B cell (primary cell): Measurements from ENCODE around the gene CAMK2B. TPM values are rescaled to one million over a fixed set of nuclear protein-coding genes. Genes with fewer than 3 reads are reported as not detected.

Experiments used
- ATAC-seq: fragments of 200-7000 bp; cut with Tn5 transposase; one replicate; pipeline ENCODE4 v1.10.0; 2021; ENCODE audit warnings: low read depth, mild to moderate bottlenecking, moderate number of reproducible peaks, moderate library complexity
- CTCF ChIA-PET: fragments of 350-600 bp; sonication (Branson Sonifier 250); formaldehyde crosslinking; loops from one replicate; lab custom pipeline; 2021; ENCODE audit warnings: antibody characterized with exemption, inconsistent platforms; lab: Charles Lee
- POLR2A ChIA-PET: fragments of 350-600 bp; sonication (Branson Sonifier 250); formaldehyde crosslinking; loops from one replicate; lab custom pipeline; 2021; ENCODE audit warnings: antibody characterized with exemption; lab: Charles Lee
- DNase-seq: peaks from one replicate; pipeline ENCODE4 v3.0.0; 2013
- H2AFZ ChIP-seq: 2 replicates; pipeline ENCODE4 v1.6.1; 2012; ENCODE audit warnings: mild to moderate bottlenecking, low read depth, low read length; ENCODE audit not compliant: insufficient read depth, poor library complexity, severe bottlenecking
- H3K27ac ChIP-seq, 2 donors: 1 replicate in 1 of 2; 2 replicates in 1 of 2; pipeline ENCODE4 v1.5.1; 2012 to 2013; ENCODE audit warnings: low read length in 2 of 2, mild to moderate bottlenecking in 2 of 2, moderate library complexity in 1 of 2
- H3K27me3 ChIP-seq, 4 experiments: fragments of 200-600 bp in 1 of 4; sonication (generic) in 1 of 4; replicated peaks in 1 of 4; 1 replicate in 2 of 4; 2 replicates in 2 of 4; pipeline versions ENCODE4 v1.6.1 to v1.7.0; 2013 to 2016; ENCODE audit warnings: low read length in 3 of 4, mild to moderate bottlenecking in 2 of 4, mixed read lengths in 1 of 4, moderate library complexity in 1 of 4; ENCODE audit not compliant: insufficient read depth in 4 of 4, control insufficient read depth in 3 of 4; ENCODE audit errors: control extremely low read depth in 1 of 4
- H3K36me3 ChIP-seq, 2 experiments: replicated peaks in 1 of 2; 1 replicate in 1 of 2; 2 replicates in 1 of 2; pipeline versions ENCODE4 v1.6.1 to v1.7.1; 2013; ENCODE audit warnings: low read length in 1 of 2; ENCODE audit not compliant: insufficient read depth in 2 of 2, control insufficient read depth in 1 of 2; ENCODE audit errors: control extremely low read depth in 1 of 2, extremely low read depth in 1 of 2
- H3K4me1 ChIP-seq, 2 donors: fragments of 200-600 bp in 1 of 2; sonication (generic) in 1 of 2; 1 replicate in 1 of 2; 2 replicates in 1 of 2; pipeline versions ENCODE4 v1.5.1 to v1.6.1; 2013 to 2017; ENCODE audit warnings: low read length in 2 of 2; ENCODE audit not compliant: control insufficient read depth in 2 of 2, insufficient read depth in 2 of 2
- H3K4me2 ChIP-seq: replicated peaks from 2 replicates; pipeline ENCODE3; 2012; ENCODE audit warnings: mild to moderate bottlenecking, low read depth, low read length; ENCODE audit not compliant: poor library complexity, severe bottlenecking
- H3K4me3 ChIP-seq, 5 experiments: fragments of 200-600 bp in 1 of 5; sonication (generic) in 1 of 5; 1 replicate in 3 of 5; 2 replicates in 2 of 5; pipeline versions ENCODE4 v1.5.1 to v1.7.0; 2011 to 2016; ENCODE audit warnings: low read length in 4 of 5, mild to moderate bottlenecking in 4 of 5, low read depth in 2 of 5, control low read depth in 1 of 5, moderate library complexity in 1 of 5; ENCODE audit not compliant: insufficient read depth in 1 of 5; ENCODE audit errors: control extremely low read depth in 1 of 5, extremely low read depth in 1 of 5
- H3K79me2 ChIP-seq: fragments of 200-600 bp; sonication (generic); one replicate; pipeline ENCODE4 v1.6.0; 2016; ENCODE audit warnings: low read length; ENCODE audit not compliant: control insufficient read depth, insufficient read depth
- H3K9ac ChIP-seq: fragments of 200-600 bp; sonication (generic); 2 replicates; pipeline ENCODE4 v1.6.1; 2017; ENCODE audit warnings: mild to moderate bottlenecking, low read length, moderate library complexity
- H3K9me3 ChIP-seq, 3 donors: one replicate each; pipeline versions ENCODE4 v1.6.1 to v1.7.1; 2013; ENCODE audit warnings: low read length in 2 of 3; ENCODE audit not compliant: control insufficient read depth in 2 of 3, insufficient read depth in 1 of 3; ENCODE audit errors: control extremely low read depth in 1 of 3
- H4K20me1 ChIP-seq: 2 replicates; pipeline ENCODE4 v1.6.0; 2012; ENCODE audit warnings: mild to moderate bottlenecking, low read length; ENCODE audit not compliant: insufficient read depth, control insufficient read depth, poor library complexity, severe bottlenecking
- H3K27ac Mint-ChIP-seq: one replicate; pipeline ENCODE4 v1.8.0; 2021; ENCODE audit warnings: mixed read lengths
- H3K27me3 Mint-ChIP-seq: one replicate; pipeline ENCODE4 v1.8.0; 2021; ENCODE audit warnings: mixed read lengths
- H3K4me1 Mint-ChIP-seq: one replicate; pipeline ENCODE4 v1.8.0; 2021; ENCODE audit warnings: mixed read lengths
- H3K4me3 Mint-ChIP-seq: one replicate; pipeline ENCODE4 v1.8.0; 2021; ENCODE audit warnings: mixed read lengths
- H3K9me3 Mint-ChIP-seq: one replicate; pipeline ENCODE4 v1.8.0; 2022; ENCODE audit warnings: mixed read lengths; ENCODE audit not compliant: insufficient read depth
- EZH2 ChIP-seq: IDR thresholded peaks from 2 replicates; pipeline ENCODE4 v1.6.1; 2012; ENCODE audit warnings: borderline replicate concordance, low read depth, mild to moderate bottlenecking, moderate library complexity, low read length; ENCODE audit not compliant: insufficient read depth, poor library complexity, severe bottlenecking
- WGBS: methylation state at CpG from one replicate; pipeline ENCODE4 v1.1.5; 2013; ENCODE audit warnings: missing lambda C conversion rate; ENCODE audit not compliant: insufficient coverage; 5-methylcytosine and 5-hydroxymethylcytosine counted together
- intact Hi-C: fragments of 100-400 bp; cut with micrococcal nuclease; formaldehyde crosslinking; loops from one replicate; pipeline ENCODE4 v1.10.0; 2022
- polyA plus RNA-seq: library from polyadenylated mRNA; depleted of rRNA; stranded (reverse); fragments of >200 nt; gene quantifications from 2 replicates; pipeline ENCODE4 v1.2.3, GENCODE V29; 2012
- total RNA-seq, 2 donors: library from RNA; stranded (reverse); fragments of 120-200 nt in 1 of 2; gene quantifications; 1 replicate in 1 of 2; 2 replicates in 1 of 2; pipeline versions ENCODE4 v1.2.3 to v1.2.4, GENCODE V29; 2013 to 2022
- TF ChIP-seq, protein P1 (sequence below): fragments of 200-600 bp; IDR thresholded peaks from one replicate; pipeline ENCODE4 v1.8.0; 2022; ENCODE audit warnings: antibody characterized with exemption, mild to moderate bottlenecking

Gene CAMK2B
- total and polyA plus RNA-seq, 2 donors (not counting 1 experiment from before 2014, with no cell fraction given) = 0.42 TPM; not detected in 1

DNA sequence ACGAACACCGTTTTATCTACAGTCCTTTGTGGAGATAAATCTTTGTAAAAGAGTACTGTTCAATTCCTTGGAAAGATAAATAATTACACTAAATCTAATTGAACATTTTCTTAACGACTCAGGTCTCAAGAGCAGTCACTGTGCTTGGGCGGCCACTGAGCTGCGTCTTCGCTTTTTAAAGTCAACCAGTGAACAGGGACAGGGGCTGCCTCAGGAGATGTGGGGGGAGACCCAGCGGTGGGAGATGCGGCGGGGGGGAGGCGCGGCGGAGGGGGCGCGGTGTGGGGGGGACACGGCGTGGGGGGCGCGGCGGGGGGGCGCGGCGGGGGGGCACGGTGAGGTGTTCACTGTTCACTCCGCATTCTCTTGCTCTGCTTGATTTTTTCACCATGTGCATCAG lies 39.8 kb downstream of the CAMK2B start:
- Histone ChIP-seq H4K20me1 (no peaks in the 10 kb centered on the region), H3K79me2 (no peaks in the 10 kb centered on the region), H3K27me3 (peaks cover 0 to 4% (median 0%) of the 10 kb centered on the region in 4 experiments), H3K4me1 (peaks cover 0 to 7% of the 10 kb centered on the region in 2 donors), H3K27ac (no peak overlapping the region), H3K9me3 (no peaks in the 10 kb centered on the region), H3K36me3 (no peaks in the 10 kb centered on the region), H3K4me2 (no peak overlapping the region), H3K9ac (no peak overlapping the region), H2AFZ (no peak overlapping the region), H3K4me3 (no peak overlapping the region)
- H3K9me3 Mint-ChIP-seq = no peaks in the 10 kb centered on the region
- H3K4me1 Mint-ChIP-seq = peaks cover 11% of the 10 kb centered on the region
- peaks cover 3% of the 10 kb centered on the region for H3K27me3 Mint-ChIP-seq
- TF ChIP-seq, protein P1, sequence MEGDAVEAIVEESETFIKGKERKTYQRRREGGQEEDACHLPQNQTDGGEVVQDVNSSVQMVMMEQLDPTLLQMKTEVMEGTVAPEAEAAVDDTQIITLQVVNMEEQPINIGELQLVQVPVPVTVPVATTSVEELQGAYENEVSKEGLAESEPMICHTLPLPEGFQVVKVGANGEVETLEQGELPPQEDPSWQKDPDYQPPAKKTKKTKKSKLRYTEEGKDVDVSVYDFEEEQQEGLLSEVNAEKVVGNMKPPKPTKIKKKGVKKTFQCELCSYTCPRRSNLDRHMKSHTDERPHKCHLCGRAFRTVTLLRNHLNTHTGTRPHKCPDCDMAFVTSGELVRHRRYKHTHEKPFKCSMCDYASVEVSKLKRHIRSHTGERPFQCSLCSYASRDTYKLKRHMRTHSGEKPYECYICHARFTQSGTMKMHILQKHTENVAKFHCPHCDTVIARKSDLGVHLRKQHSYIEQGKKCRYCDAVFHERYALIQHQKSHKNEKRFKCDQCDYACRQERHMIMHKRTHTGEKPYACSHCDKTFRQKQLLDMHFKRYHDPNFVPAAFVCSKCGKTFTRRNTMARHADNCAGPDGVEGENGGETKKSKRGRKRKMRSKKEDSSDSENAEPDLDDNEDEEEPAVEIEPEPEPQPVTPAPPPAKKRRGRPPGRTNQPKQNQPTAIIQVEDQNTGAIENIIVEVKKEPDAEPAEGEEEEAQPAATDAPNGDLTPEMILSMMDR = no peak
- no peak for TF ChIP-seq EZH2
- H3K27ac Mint-ChIP-seq = no peak overlapping the region
- ChIA-PET CTCF (no interaction called here), POLR2A (no interaction called here)
- H3K4me3 Mint-ChIP-seq = no peak overlapping the region
- WGBS = no CpG with 5 or more reads among the region's 24 CpGs
- no peak for ATAC-seq
- DNase-seq = no peak
- intact Hi-C loops = no loop called here

DNA sequence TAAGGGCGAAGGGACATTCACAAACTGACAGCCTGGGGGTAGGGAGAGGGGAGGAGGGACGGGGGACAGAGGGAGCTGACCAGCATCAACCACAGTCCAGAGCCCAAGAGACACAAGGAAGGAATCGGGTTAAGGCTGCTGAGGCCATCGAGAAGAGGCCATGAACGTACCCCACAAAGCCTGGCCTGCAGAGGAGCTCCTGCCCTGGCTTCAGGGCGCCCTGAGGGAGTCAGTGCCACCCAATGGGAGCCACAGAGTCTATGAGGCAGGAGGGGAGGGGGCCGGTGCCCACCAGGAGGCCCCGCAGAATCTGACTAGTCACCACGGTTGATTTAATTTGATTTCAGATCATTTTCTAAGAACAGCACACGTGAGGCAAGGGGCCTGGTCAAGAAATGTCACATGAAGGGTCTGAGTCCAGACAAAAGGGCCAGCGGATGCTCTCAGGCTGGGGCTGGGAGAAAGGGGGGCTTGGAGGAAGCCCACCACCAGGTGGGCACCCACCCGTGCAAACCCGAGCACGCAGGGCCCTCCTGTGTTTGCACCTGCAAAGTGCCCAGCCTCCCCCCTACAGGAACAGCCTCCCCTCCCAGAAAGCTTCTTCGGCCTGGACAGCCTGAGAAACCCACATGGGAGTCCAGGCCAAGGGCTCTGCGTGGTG lies 40.4 kb downstream of the CAMK2B start:
- H3K4me3 Mint-ChIP-seq = no peak overlapping the region
- H3K27ac Mint-ChIP-seq = no peak overlapping the region
- Histone ChIP-seq H3K36me3 (no peaks in the 10 kb centered on the region), H3K79me2 (no peaks in the 10 kb centered on the region), H3K27ac (no peak overlapping the region), H3K9ac (no peak overlapping the region), H3K4me3 (no peak overlapping the region), H4K20me1 (no peaks in the 10 kb centered on the region), H3K9me3 (no peaks in the 10 kb centered on the region), H2AFZ (no peak overlapping the region), H3K4me1 (peaks cover 0 to 7% of the 10 kb centered on the region in 2 donors), H3K27me3 (peaks cover 0 to 2% (median 0%) of the 10 kb centered on the region in 4 experiments), H3K4me2 (no peak overlapping the region)
- TF ChIP-seq, protein P1 = no peak
- TF ChIP-seq EZH2 = no peak
- no peak for DNase-seq
- POLR2A ChIA-PET = no interaction called here
- no peak for ATAC-seq
- 83% methylated on average over 14 of the region's 16 CpGs for WGBS
- CTCF ChIA-PET = no interaction called here
- peaks cover 11% of the 10 kb centered on the region for H3K4me1 Mint-ChIP-seq
- H3K9me3 Mint-ChIP-seq = no peaks in the 10 kb centered on the region
- intact Hi-C loops = no loop called here
- H3K27me3 Mint-ChIP-seq = no peaks in the 10 kb centered on the region
